Panc1 (cell line): ENCODE results near the gene TMOD4.

Source experiments
- CTCF ChIP-seq: fragments of 450-650 bp; IDR thresholded peaks from 2 replicates; pipeline ENCODE4 v1.5.1; 2017; ENCODE audit warnings: mild to moderate bottlenecking
- POLR2AphosphoS5 ChIP-seq: IDR thresholded peaks from 2 replicates; pipeline ENCODE4 v1.6.1; 2012; ENCODE audit warnings: mild to moderate bottlenecking, low read depth, low read length, moderate library complexity
- REST ChIP-seq, 2 experiments: IDR thresholded peaks; 2 replicates each; pipeline ENCODE4 v1.6.1; 2011 to 2012; ENCODE audit warnings: low read depth in 2 of 2, control low read depth in 1 of 2, low read length in 1 of 2, mild to moderate bottlenecking in 1 of 2, moderate library complexity in 1 of 2; ENCODE audit not compliant: insufficient read depth in 1 of 2
- TCF7L2 ChIP-seq: IDR thresholded peaks from 2 replicates; pipeline ENCODE4 v1.6.1; 2011; ENCODE audit warnings: mild to moderate bottlenecking, low read depth, low read length, inconsistent platforms

GRCh38 chr1:151192047-151192446 lies 16.3 kb upstream of the TMOD4 start:
- TF ChIP-seq CTCF (no peak), TCF7L2 (no peak), POLR2AphosphoS5 (no peak), REST (IDR thresholded peaks at IDR 0.05; ENCODE audit: insufficient read depth in 1 of 2, low read depth in 2 of 2, low read length in 1 of 2) (no peak)
